OCI-LY7 (cell line): ENCODE results near the gene FARSB.

Experiments used
- CTCF ChIP-seq: fragments of 200-600 bp; sonication (generic); conservative IDR thresholded peaks from 2 replicates; pipeline ENCODE4 v1.5.1; 2014; ENCODE audit warnings: mild to moderate bottlenecking, antibody characterized with exemption, low read length, moderate library complexity, mixed read lengths
- EZH2phosphoT487 ChIP-seq: fragments of 200-600 bp; sonication (generic); IDR thresholded peaks from 2 replicates; pipeline ENCODE4 v1.6.1; 2018; ENCODE audit warnings: low read depth, borderline replicate concordance, mild to moderate bottlenecking, mixed run types, antibody characterized with exemption, low read length, moderate library complexity, mixed read lengths

GRCh38 chr2:222701721-222702131, 45.8 kb upstream of the FARSB start:
- no peak for TF ChIP-seq CTCF
- no peak for TF ChIP-seq EZH2phosphoT487
